Left colon (tissue), 2 donors: ENCODE results near the gene PKHD1. TPM values are rescaled to one million over a fixed set of nuclear protein-coding genes. Genes with fewer than 3 reads are reported as not detected.

Source experiments
- ATAC-seq: fragments of 200-7000 bp; cut with Tn5 transposase; one replicate; pipeline ENCODE4 v1.9.1; 2020; ENCODE audit warnings: mild to moderate bottlenecking, moderate library complexity
- DNase-seq, 2 donors: peaks; one replicate each; pipeline ENCODE4 v3.0.0-alpha.2; 2020
- intact Hi-C, 2 donors: fragments of 100-400 bp; cut with DNase I in 1 of 2; cut with micrococcal nuclease in 1 of 2; formaldehyde crosslinking; loops; one replicate each; pipeline versions ENCODE4 v1.11.2 to v1.14.0; 2022; cut with DNase I, micrococcal nuclease
- total RNA-seq, 2 donors: library from RNA; stranded (reverse); fragmentation: NEBNext Ultra II Directional; extraction: Animal tissue kit (Norgen Biotek cat#: 25700); gene quantifications; one replicate each; pipeline ENCODE4 v1.2.1, GENCODE V29; 2021
- donor health status: DM: no; HTN: no; CAD: no.
- donor health status: DM: yes; HTN: yes; CAD: no.

PKHD1 gene
- total RNA-seq, 2 donors from 2014 or later: 0.12 to 0.20 TPM

DNA sequence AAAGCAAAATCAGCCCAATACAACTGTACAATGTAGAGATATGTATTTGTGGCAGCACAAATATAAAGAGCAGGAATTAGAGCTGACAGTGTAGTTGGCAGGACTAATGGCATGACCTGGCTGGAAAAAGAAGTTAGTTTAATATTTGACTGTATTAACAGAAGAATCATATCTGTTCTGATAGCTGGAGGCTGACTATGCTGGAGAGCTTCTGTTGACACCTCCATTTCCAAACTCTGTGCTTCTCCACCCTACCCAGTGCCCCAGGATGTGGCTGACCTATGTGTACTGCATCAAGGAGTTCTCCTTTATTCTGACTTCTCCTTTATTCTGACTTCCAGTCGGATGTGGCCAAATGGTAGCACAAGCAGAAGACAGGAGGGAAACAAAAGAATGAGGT is 299.3 kb downstream of the PKHD1 start:
- DNase-seq (no peak), ATAC-seq (no peak)
- intact Hi-C loops: no loop called here

DNA sequence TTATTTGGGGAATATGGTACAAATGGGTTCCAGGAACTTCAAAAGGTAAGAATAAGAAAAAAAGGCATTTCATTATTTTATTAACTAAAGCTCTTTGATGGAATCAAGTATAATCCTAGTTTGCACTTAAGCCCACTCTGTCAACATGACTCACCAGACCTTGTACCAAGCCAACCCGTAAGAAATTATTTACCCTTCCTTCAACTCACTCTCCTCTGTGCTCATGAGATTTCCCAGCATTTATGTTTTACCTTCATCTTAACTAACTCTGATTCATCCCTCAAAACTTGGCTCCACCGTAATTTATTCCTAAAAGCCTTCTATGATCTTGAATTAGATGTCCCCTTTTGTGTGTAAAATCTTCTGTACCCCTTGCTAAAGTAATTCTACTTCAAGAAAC is 308.7 kb downstream of the PKHD1 start:
- intact Hi-C loops: no loop called here
- ATAC-seq (no peak), DNase-seq (no peak)

DNA sequence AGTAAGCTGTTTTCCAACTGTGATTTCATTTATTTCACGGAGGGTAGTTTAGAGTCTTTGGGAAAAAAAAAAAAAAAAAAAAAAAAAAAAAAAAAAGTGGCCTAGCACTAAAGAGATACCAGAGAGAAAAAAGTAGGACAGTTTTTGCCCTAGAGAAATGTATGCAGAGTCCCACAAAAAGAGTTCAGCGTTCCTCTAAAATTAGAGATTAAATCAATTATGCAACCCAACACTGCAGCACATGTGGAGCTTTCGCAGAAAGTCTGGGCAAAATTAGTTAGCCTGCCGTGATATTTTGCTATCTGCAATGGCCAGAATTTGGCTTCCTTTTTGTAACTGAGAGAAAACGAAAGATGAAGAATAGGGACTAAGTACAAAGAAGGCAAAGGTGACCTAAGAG is 309.8 kb downstream of the PKHD1 start:
- intact Hi-C loops: no loop called here
- ATAC-seq: no peak

GRCh38 chr6:51775942-51776860 is 311.2 kb downstream of the PKHD1 start:
- DNase-seq: no peak
- no peak for ATAC-seq
- intact Hi-C loops: no loop called here

More for the DNA sequence above, 309.8 kb downstream of the PKHD1 start:
- DNase-seq: no peak

- ATAC-seq: no peak
- DNase-seq: no peak
- intact Hi-C loops: no loop called here
Observed at GRCh38 chr6:51768087-51768486, 319.3 kb downstream of the PKHD1 start.

DNA sequence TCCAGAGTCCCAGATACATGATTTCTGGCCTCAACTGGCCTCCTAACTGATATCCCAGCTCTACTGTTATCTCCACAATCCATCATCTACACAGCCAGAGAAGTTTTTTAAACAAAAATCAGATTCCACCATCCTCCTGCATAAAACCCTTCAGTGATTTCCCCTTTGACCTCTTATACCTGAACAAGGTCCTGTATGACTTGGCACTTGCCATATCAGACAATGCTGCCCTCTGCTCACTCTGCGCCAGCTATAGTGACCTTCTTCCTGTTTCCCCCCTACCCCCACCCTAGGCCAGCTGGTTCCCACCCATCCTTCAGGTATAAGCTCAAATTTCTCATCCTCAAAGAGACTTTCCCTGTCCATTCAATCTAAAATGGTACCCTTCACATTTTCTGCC is 322.2 kb downstream of the PKHD1 start:
- ATAC-seq (no peak), DNase-seq (no peak)
- intact Hi-C loops: no loop called here

DNA sequence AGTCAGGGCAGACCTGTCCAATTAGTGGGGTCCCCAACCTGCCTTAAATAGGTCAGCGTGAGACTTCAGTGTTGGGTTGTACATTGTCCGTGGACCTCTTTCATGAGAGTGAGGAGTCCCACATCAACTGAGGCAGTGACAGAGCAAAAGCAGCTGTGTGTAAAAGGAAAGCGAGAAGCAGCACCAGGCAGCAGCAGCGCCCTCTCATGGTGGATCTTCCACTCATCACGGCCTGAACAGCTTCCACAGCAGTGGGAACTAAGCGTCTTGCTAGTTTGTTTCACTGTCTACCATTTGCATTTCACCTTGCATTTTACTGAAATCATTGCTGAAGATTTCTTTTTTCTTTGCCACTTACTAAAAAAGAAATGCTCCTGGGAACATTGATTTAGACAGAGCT is 333.8 kb downstream of the PKHD1 start:
- intact Hi-C loops: no loop called here
- ATAC-seq (no peak), DNase-seq (peak in 1 of 2 donors; percentile 31)

DNA sequence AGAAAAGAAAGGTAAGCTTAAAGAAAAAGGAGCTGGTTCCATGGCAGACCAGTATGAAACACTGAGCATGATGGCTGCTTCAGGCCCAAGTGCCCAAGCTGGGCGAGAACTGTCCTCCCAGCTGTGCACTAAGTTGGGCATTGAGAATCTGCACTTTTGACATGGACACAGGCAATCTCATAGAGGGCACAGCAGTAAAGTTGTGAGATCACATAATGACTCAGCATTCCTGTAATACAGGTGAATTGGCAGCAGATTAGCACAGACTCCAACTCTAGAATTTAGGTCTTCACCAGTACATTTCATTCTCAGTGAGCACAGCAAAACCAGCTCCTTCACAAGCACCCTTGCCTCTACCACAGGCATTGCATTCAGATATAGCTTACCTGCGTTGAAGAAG is 343.4 kb downstream of the PKHD1 start:
- ATAC-seq (no peak), DNase-seq (no peak)
- intact Hi-C loops: no loop called here

- ATAC-seq (no peak), DNase-seq (no peak)
- intact Hi-C loops: no loop called here
Observed at GRCh38 chr6:51740658-51741057, 346.8 kb downstream of the PKHD1 start.

- ATAC-seq: no peak
- DNase-seq: no peak
Observed at GRCh38 chr6:51738614-51739013, 348.8 kb downstream of the PKHD1 start.

DNA sequence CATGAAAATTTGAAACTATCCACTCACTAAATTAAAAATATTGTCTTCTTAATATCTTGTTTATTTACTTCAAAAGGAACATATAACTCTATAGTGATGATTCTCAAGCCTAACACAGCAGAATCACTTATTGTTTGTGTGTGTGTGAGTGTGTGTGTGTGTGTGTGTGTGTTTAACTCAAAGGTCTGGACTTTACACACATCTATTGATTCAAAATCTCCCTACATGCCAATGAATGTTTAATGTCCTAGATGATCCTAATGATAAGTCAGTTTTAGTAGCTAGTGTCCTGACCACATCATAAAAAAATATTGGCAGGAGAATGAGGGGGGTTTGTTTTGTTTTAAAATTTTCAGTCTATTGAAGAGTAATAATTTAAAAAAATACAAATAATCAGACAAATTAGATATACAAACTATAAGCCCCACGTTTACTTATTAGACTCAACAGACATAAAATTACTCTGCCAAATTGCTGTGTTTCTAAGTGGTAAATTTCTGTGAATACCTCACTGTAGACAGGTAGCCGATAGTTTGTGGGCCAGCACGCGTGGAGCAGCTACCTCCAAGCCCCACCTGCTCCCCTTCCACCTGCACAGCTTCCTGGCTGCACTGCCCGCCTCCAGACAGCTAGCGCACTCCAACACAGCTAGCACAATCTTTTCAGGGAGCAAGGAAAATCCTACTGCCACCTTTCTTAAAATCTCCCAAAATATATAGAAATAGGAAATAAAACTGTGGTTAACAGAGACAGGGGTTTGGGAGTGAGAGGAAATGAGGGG is 349.6 kb downstream of the PKHD1 start:
- ATAC-seq: no peak
- intact Hi-C loops: no loop called here
- DNase-seq: no peak

More at GRCh38 chr6:51738614-51739013, 348.8 kb downstream of the PKHD1 start:
- intact Hi-C loops: no loop called here

DNA sequence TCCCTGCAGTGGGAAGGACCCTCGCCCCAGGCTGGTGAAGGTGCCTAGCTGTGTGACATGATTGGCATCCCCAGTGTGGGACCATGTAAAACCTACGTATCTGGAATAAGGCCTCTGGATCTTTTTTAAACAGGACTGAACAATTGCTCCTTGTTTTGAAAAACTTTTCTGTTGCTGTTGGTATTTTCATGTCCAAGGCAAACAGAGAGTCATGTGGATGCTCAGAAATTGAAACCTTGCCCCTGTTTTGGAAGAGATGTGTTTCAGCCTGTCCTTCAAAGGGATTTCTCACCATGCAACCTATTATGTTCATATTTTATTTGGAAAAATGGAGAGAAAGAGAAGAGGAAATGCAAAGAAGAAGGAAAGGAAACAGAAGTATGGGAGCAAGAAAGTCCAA is 362.3 kb downstream of the PKHD1 start:
- DNase-seq (no peak), ATAC-seq (no peak)
- intact Hi-C loops: no loop called here

- no peak for ATAC-seq
- DNase-seq: no peak
- intact Hi-C loops: loop anchor here in 1 of 2 donors (5.0 kb wide), 1 partner anchor 733 kb away; no protein-coding TSS in a partner anchor
Observed at GRCh38 chr6:51720327-51720726, 367.1 kb downstream of the PKHD1 start.

DNA sequence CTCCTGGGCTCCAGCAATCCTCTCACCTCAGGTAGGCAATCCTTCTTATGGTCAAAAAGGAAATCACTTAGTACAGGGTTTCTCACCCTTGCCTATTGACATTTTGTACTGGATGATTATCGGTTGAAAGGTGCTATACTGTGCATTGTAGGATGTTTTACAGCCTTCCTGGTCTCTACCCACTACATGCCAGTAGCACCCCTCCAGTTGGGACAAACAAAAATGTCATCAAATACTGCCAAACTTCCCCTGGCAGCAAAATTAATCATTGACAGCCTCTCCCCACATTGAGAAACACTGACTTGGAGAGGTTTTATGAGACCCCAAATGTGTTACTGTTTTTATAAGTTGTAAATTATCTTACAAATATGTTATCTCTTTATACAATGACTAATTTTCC is 368.1 kb downstream of the PKHD1 start:
- intact Hi-C loops: no loop called here
- DNase-seq: no peak
- ATAC-seq: no peak

- intact Hi-C loops: no loop called here
- DNase-seq (no peak), ATAC-seq (no peak)
Observed at GRCh38 chr6:51718533-51718932, 368.9 kb downstream of the PKHD1 start.

DNA sequence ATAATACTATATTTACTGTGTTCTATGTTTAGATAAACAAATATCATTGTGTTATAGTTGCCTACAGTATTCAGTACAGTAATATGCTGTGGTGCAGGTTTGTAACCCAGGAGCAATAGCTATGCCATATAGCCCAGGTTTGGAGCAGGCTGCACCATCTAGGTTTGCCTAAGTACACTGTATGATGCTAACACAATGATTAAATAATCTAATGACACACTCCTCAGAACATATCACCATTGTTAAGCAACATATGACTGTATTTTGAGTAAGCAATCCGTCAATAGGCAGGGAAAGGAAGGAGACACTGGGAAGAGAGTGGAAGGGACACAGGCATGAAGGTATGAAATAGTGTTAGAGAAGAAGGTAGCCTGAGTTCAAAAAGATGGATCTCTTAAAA is 369.9 kb downstream of the PKHD1 start:
- DNase-seq: no peak
- no peak for ATAC-seq
- intact Hi-C loops: no loop called here

- ATAC-seq: no peak
- no peak for DNase-seq
- intact Hi-C loops: no loop called here
Observed at GRCh38 chr6:51711876-51712275, 375.5 kb downstream of the PKHD1 start.

GRCh38 chr6:51706086-51706485 is 381.3 kb downstream of the PKHD1 start:
- ATAC-seq (no peak), DNase-seq (no peak)
- intact Hi-C loops: no loop called here

DNA sequence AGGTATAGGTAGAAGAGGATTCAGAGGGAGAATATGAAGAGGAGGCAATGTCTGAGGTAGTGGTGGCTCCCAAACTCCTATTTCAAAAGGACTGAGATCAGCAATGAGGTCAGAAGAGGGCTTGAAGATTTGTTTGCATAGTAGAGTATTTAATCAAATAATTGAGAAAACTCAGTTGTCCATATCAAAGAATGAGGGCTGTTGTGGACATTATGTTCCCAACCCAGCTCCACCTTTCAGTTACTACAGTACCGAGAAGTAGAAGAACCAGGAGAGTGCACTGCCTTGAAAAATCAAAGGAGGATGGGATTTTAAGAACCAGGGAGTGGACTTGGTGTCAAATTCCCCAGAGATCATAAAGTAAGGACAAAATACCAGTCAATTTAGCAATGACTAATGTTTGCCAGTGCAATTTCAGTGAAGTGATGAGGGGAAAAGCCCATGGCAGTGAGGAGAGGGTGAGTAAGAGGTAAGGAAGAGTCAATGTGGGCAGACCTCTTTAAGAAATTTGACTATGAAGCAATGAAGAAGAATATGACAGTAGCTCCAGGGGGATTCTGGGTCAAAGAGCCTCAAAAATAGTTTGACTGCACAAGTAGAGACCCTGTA is 382.4 kb downstream of the PKHD1 start:
- no peak for ATAC-seq
- intact Hi-C loops: no loop called here
- DNase-seq: no peak

DNA sequence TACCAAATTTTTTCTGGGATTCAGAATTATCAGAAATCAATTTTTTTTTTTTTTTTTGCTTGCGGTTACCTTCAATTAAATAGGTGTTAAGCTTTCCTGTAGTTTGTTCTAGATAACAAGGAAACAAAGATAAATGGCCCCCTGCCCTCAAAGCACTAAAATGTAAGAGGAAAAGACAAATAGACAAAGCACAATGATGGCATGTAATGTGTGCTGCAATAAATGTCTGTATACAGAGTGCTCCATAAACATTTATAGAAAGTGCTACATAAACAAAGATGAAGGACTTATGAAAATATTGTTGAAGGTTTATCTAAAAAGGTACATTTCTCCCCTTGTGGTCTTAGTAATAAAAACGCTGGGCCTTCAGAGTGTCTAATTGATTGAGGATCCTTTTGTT is 384.6 kb downstream of the PKHD1 start:
- ATAC-seq (no peak), DNase-seq (no peak)
- intact Hi-C loops: no loop called here
